ENCODE results near the gene RHO.
"Not testable (repeated sequence)": the region's sequence is repeated elsewhere in the genome, so short reads cannot be mapped to it uniquely, and the experiment has no call there.

Gene RHO

DNA sequence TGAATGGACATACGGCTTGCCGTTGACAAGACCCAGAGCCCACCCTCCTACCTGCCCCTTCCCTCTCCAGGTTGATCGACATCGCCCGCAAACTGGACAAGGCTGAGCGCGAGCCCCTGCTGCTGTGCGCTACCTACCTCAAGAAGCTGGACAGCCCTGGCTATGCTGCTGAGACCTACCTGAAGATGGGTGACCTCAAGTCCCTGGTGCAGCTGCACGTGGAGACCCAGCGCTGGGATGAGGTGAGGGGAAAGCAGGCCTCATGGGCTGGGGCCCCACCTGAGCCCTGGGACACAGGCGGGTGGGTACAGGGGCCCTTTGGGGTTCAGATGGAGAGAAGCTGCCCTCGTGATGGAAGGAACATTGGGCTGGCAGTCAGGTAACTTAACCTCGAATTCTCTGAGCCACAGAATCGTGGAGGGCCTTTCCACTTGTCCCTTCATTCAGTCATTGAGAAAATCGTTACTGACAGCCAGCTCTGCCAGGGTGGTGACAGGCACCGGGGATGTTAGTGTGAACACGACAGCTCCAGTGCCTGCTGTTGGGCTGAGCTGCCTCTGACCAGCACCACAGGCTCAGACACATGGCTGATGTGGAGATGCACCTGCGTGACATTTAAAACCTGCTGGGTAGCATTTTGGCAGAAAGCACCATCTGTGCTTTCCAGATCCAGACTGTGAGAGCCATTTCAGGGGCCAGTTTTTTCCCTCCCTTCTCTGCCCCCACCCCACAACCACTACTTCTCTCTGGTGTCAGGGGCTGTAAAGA lies 25.6 kb upstream of the RHO start:
- Histone ChIP-seq H3K36me3 (ENCODE audit: control insufficient read depth, insufficient read depth, low read length) (peaks cover 20% of the 10 kb centered on the region), H3K4me3 (ENCODE audit: low read depth, low read length) (no peak overlapping the region), H3K9me3 (ENCODE audit: control insufficient read depth, insufficient read depth, low read length) (no peaks in the 10 kb centered on the region), H3K4me1 (ENCODE audit: control insufficient read depth, insufficient read depth, low read length) (no peaks in the 10 kb centered on the region), H3K9ac (ENCODE audit: low read depth, low read length) (no peak overlapping the region), H3K27me3 (ENCODE audit: control insufficient read depth, insufficient read depth, low read length) (no peaks in the 10 kb centered on the region)

DNA sequence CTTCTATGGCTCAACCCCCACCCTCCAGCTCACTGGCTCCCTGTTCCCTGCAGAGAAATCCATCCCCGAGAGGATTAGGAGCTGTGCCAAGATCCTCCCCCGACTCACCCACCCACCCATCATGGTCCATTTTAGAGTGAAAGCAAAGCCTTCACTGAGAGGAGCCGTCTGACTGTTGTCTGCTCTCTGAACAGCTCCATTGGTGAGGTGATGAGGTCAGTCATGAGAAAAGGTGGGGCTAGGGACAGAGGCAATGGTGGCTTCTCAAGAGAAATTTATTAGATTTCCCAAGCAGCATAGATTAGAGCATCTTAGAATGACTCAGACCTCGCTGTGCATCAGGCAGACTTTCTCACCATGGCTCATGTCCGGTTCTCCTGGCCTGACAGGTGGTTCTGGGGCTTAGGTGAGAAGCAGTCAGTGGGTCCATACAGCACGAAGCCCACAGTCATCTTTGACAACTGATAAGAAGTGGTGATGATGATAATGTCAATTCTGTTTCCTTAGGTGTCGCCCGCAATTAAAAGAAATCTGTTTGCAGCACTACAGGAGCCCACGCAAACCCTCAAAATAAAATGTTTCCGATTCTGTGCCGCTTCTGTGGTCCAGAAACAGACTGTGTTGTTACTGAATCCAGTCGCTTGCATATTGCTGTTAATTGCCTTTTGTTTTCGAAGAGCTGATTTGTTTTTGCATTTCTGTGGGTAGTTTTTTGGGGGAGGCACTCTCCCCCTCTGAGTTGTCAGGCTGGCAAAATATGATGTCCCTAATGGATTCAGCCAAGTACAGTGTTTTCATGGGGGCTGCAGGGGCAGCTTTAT lies 24.8 kb upstream of the RHO start:
- Histone ChIP-seq H3K9ac (ENCODE audit: low read depth, low read length) (no peak overlapping the region), H3K36me3 (ENCODE audit: control insufficient read depth, insufficient read depth, low read length) (peaks cover 20% of the 10 kb centered on the region)

DNA sequence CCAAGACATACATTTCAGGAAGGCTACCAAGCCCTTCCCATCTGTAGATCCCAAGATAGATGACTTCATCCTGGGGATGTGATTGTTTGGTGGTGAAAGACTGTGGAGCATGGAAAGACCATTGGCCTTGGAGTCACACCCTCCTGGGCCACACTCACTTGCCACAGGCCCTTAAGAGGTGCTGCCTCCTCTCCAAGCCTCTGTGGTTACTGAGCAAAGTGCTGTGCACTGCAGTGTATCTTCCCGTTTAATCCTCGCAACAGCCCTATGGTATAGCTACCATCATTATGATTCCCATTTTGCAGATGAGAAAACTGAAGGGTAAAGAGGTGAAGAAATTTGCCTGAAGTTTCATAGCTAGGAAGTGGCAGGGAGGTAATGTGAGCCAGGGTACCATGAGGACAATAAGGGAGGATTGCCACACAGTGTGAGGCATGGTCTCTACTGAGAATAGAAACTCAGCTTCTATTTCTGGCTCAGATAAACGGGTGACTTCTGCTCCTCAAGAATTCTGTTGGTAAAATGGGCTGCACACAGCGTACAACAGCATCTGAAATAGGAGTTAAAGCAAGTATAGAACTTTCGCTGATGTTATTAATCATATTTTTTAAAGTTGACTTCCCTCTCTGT lies 23.9 kb upstream of the RHO start:
- H3K4me1 ChIP-seq (ENCODE audit: control insufficient read depth, insufficient read depth, low read length) = no peaks in the 10 kb centered on the region
- no peaks in the 10 kb centered on the region for H3K9me3 ChIP-seq (ENCODE audit: control insufficient read depth, insufficient read depth, low read length)
- no peak overlapping the region for H3K4me3 ChIP-seq (ENCODE audit: low read depth, low read length)
- no peaks in the 10 kb centered on the region for H3K27me3 ChIP-seq (ENCODE audit: control insufficient read depth, insufficient read depth, low read length)
- H3K9ac ChIP-seq (ENCODE audit: low read depth, low read length) = no peak overlapping the region
- H3K36me3 ChIP-seq (ENCODE audit: control insufficient read depth, insufficient read depth, low read length) = peaks cover 20% of the 10 kb centered on the region

More for the DNA sequence above, 24.8 kb upstream of the RHO start:
- H3K4me3 ChIP-seq (ENCODE audit: low read depth, low read length) = no peak overlapping the region
- no peaks in the 10 kb centered on the region for H3K27me3 ChIP-seq (ENCODE audit: control insufficient read depth, insufficient read depth, low read length)
- no peaks in the 10 kb centered on the region for H3K9me3 ChIP-seq (ENCODE audit: control insufficient read depth, insufficient read depth, low read length)
- H3K4me1 ChIP-seq (ENCODE audit: control insufficient read depth, insufficient read depth, low read length) = no peaks in the 10 kb centered on the region

DNA sequence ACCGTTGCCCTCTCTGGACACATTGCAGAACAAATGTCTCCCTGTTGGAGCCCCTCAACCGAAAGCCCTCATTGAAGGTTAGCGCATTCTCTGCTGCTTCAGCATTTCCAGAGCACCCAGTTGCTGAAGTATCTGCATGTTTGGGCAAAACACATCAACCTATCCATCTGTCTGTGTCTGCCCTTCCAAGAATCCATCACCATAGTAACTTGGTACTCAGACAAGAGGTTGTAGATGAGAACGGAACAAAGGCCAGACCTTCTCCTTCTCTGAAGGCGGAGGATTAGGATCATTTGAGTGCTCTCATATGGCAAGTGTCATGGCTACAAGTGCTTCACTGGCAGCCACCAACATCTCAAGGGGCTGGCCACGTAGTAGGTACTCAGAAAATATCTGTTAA lies 23.1 kb upstream of the RHO start:
- Histone ChIP-seq H3K36me3 (ENCODE audit: control insufficient read depth, insufficient read depth, low read length) (peaks cover 20% of the 10 kb centered on the region), H3K4me3 (ENCODE audit: low read depth, low read length) (no peak overlapping the region), H3K9me3 (ENCODE audit: control insufficient read depth, insufficient read depth, low read length) (no peaks in the 10 kb centered on the region), H3K4me1 (ENCODE audit: control insufficient read depth, insufficient read depth, low read length) (no peaks in the 10 kb centered on the region), H3K27me3 (ENCODE audit: control insufficient read depth, insufficient read depth, low read length) (no peaks in the 10 kb centered on the region), H3K9ac (ENCODE audit: low read depth, low read length) (no peak overlapping the region)

DNA sequence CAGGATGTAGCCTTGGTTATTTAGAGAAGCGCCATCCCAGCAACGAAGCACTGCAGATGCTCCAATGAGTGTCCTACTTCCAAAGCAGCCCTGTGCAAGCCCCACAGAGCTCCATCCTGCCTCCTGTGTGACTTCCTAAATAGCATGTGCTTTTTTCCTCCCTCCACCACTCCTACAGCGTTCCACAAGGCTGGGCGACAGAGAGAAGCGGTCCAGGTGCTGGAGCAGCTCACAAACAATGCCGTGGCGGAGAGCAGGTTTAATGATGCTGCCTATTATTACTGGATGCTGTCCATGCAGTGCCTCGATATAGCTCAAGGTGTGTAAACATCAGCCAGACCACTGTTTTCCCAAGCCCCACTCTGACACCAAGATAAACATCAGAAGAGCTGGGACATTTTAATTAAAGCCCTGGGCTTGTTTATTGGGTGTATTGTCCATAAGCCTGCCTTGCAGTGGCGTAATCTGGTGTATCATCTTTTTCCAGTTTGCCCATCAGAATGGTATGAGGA lies 22.2 kb upstream of the RHO start:
- no peak overlapping the region for H3K4me3 ChIP-seq (ENCODE audit: low read depth, low read length)
- peaks cover 13% of the 10 kb centered on the region for H3K36me3 ChIP-seq (ENCODE audit: control insufficient read depth, insufficient read depth, low read length)
- no peaks in the 10 kb centered on the region for H3K4me1 ChIP-seq (ENCODE audit: control insufficient read depth, insufficient read depth, low read length)

DNA sequence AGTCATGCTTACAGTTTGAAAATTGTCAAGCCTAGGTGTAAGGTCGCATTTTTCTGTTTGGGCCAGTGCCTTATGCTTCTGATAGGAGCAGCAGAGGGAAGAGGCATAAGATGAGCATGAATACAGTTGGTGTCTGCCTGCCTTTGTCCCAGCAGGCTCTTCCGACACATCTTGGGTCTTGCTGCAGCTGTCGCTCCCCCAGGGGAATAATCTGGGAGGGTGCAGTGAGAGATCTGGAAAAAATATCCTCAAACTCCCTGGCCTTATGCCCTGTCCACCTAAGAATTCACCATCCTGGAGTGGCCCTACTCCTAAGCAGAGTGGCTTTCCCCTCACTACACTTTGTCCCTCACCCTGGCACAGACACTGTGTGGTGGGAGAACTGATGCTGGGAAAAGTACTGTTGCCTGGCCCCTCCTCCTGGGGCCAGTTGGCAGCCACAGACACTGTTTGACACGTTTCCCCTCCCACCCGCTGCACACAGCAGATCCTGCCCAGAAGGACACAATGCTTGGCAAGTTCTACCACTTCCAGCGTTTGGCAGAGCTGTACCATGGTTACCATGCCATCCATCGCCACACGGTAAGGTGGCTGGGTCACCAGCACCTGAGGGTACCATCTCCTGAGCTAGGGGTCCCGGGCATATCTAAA lies 21.1 kb upstream of the RHO start:
- Histone ChIP-seq H3K4me3 (ENCODE audit: low read depth, low read length) (no peak overlapping the region), H3K9ac (ENCODE audit: low read depth, low read length) (no peak overlapping the region), H3K27me3 (ENCODE audit: control insufficient read depth, insufficient read depth, low read length) (no peaks in the 10 kb centered on the region), H3K36me3 (ENCODE audit: control insufficient read depth, insufficient read depth, low read length) (peaks cover 13% of the 10 kb centered on the region), H3K4me1 (ENCODE audit: control insufficient read depth, insufficient read depth, low read length) (no peaks in the 10 kb centered on the region), H3K9me3 (ENCODE audit: control insufficient read depth, insufficient read depth, low read length) (no peaks in the 10 kb centered on the region)

More for the DNA sequence above, 22.2 kb upstream of the RHO start:
- no peaks in the 10 kb centered on the region for H3K9me3 ChIP-seq (ENCODE audit: control insufficient read depth, insufficient read depth, low read length)
- H3K9ac ChIP-seq (ENCODE audit: low read depth, low read length) = no peak overlapping the region
- H3K27me3 ChIP-seq (ENCODE audit: control insufficient read depth, insufficient read depth, low read length) = no peaks in the 10 kb centered on the region

DNA sequence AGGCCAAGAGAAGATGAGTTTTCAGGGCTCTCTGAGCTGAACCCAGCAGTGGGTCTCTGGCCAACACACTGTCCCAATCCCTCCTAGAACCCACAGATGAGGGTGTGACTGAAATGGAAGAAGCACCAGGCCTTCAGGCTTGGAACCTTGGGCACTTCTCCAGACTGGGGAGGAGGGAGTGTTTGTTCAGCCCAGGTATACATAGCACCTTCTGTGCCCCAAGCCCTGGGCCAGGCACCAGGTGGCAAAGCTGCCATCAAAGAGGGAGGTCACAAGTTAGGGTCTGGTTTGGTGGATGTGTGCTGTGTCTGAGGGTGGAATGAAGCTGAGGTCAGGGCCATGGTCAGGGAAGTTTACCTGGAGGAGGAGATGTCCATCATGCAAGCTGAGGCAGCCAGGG lies 15.8 kb upstream of the RHO start:
- no peak overlapping the region for H3K9ac ChIP-seq (ENCODE audit: low read depth, low read length)
- H3K4me3 ChIP-seq (ENCODE audit: low read depth, low read length) = no peak overlapping the region
- H3K4me1 ChIP-seq (ENCODE audit: control insufficient read depth, insufficient read depth, low read length) = no peaks in the 10 kb centered on the region
- H3K9me3 ChIP-seq (ENCODE audit: control insufficient read depth, insufficient read depth, low read length) = no peaks in the 10 kb centered on the region
- peaks cover 17% of the 10 kb centered on the region for H3K36me3 ChIP-seq (ENCODE audit: control insufficient read depth, insufficient read depth, low read length)
- no peaks in the 10 kb centered on the region for H3K27me3 ChIP-seq (ENCODE audit: control insufficient read depth, insufficient read depth, low read length)

DNA sequence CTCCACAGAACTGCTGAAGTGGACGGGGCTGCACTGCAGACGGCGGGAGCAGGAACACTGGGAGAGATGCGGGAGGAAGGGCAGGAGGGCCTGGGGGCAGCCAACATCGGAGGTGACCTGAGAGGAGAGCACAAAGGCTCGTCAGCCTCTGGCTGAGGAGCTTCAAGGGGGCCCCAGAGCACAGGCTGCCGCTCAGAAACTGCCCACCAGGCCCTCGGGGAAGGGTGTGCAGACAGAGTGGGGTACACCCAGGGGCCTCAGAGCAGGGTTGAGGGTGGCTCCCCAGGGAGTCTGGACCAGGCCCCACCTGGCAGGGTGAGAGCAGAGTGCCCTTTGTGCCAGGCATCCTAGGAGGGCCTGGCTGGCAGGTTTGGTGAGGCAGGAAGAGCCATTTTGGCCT lies 14.7 kb upstream of the RHO start:
- Histone ChIP-seq H3K4me3 (ENCODE audit: low read depth, low read length) (no peak overlapping the region), H3K9ac (ENCODE audit: low read depth, low read length) (no peak overlapping the region), H3K9me3 (ENCODE audit: control insufficient read depth, insufficient read depth, low read length) (no peaks in the 10 kb centered on the region), H3K4me1 (ENCODE audit: control insufficient read depth, insufficient read depth, low read length) (no peaks in the 10 kb centered on the region), H3K27me3 (ENCODE audit: control insufficient read depth, insufficient read depth, low read length) (no peaks in the 10 kb centered on the region), H3K36me3 (ENCODE audit: control insufficient read depth, insufficient read depth, low read length) (peaks cover 17% of the 10 kb centered on the region)

DNA sequence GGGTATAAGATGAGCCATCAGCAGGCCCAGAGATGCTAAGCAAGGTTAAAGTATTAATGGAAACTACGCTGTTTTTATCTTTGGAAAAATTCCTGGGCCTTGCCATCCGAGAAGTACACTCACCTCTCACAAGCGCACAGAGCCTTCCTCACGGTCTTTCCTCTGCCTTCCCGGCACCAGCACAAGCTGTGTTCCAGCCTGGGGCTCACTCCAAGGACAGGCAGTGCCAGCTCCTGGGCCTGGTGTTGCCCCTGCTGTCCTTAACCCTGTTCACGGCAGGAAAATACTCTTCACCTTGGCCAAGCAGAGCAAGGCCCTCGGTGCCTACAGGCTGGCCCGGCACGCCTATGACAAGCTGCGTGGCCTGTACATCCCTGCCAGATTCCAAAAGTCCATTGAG lies 14.3 kb upstream of the RHO start:
- no peaks in the 10 kb centered on the region for H3K9me3 ChIP-seq (ENCODE audit: control insufficient read depth, insufficient read depth, low read length)
- H3K27me3 ChIP-seq (ENCODE audit: control insufficient read depth, insufficient read depth, low read length) = no peaks in the 10 kb centered on the region
- peaks cover 17% of the 10 kb centered on the region for H3K36me3 ChIP-seq (ENCODE audit: control insufficient read depth, insufficient read depth, low read length)
- H3K9ac ChIP-seq (ENCODE audit: low read depth, low read length) = no peak overlapping the region
- H3K4me3 ChIP-seq (ENCODE audit: low read depth, low read length) = no peak overlapping the region
- no peaks in the 10 kb centered on the region for H3K4me1 ChIP-seq (ENCODE audit: control insufficient read depth, insufficient read depth, low read length)

DNA sequence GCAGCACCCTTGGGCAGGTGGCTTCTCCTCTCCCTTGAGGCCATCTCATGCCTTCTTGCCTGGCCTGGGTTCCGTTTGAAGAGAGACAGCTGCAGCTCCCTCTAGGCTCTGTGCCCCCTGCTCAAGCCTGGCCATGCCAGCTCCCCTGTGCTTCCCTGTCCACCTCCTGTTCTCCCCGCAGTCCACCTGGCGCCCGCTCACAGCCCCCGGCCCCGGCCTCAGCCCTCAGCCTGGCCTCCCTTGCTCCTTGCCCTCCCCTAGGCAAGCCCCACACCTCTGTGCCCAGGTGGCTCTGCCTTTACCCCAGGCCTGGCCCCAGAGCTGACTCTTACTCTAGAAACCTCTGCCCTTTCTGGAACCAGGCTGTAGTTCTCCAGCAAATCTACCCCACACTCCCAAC lies 13.9 kb upstream of the RHO start:
- H3K27me3 ChIP-seq (ENCODE audit: control insufficient read depth, insufficient read depth, low read length) = no peaks in the 10 kb centered on the region
- no peaks in the 10 kb centered on the region for H3K4me1 ChIP-seq (ENCODE audit: control insufficient read depth, insufficient read depth, low read length)
- H3K9me3 ChIP-seq (ENCODE audit: control insufficient read depth, insufficient read depth, low read length) = no peaks in the 10 kb centered on the region
- no peak overlapping the region for H3K9ac ChIP-seq (ENCODE audit: low read depth, low read length)
- no peak overlapping the region for H3K4me3 ChIP-seq (ENCODE audit: low read depth, low read length)
- peaks cover 17% of the 10 kb centered on the region for H3K36me3 ChIP-seq (ENCODE audit: control insufficient read depth, insufficient read depth, low read length)

DNA sequence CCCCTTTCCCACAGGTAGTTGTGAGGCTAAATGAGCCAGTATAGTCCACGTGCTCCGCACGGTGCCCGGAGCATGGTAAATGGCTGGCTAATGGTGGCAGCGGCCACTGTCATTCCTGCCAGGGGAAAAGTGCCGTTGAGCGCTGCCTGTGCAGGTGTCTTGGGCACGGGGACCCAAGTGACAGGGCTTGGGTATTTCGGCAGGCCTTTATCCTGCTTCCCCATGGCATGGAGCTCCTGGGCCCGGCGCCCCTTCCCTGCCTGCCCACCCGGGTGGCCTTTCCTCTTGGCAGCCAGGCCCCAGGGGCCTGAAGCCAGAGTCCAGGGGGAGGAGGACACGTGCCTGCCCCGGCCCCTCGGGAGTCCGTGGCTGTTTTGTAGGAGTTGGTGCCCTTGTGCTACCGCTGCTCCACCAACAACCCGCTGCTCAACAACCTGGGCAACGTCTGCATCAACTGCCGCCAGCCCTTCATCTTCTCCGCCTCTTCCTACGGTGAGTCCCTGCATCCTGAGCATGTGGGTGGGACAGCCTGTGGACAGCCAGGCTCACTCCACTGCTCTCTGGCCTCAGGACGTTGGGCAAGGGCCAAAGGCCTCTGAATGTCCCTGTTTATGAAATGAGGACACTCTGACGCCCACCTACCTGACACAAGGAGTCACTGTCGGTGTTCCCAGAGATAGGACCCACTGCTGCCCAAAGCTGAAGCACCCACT lies 13.2 kb upstream of the RHO start:
- not testable (repeated sequence) for H3K9ac ChIP-seq (ENCODE audit: low read depth, low read length); H3K4me1 ChIP-seq (ENCODE audit: control insufficient read depth, insufficient read depth, low read length); H3K4me3 ChIP-seq (ENCODE audit: low read depth, low read length); H3K27me3 ChIP-seq (ENCODE audit: control insufficient read depth, insufficient read depth, low read length); H3K9me3 ChIP-seq (ENCODE audit: control insufficient read depth, insufficient read depth, low read length)
- H3K36me3 ChIP-seq (ENCODE audit: control insufficient read depth, insufficient read depth, low read length) = peaks cover 17% of the 10 kb centered on the region

Measured in iPS-15b (cell line).